ENCODE data around the gene NEK7.

DNA sequence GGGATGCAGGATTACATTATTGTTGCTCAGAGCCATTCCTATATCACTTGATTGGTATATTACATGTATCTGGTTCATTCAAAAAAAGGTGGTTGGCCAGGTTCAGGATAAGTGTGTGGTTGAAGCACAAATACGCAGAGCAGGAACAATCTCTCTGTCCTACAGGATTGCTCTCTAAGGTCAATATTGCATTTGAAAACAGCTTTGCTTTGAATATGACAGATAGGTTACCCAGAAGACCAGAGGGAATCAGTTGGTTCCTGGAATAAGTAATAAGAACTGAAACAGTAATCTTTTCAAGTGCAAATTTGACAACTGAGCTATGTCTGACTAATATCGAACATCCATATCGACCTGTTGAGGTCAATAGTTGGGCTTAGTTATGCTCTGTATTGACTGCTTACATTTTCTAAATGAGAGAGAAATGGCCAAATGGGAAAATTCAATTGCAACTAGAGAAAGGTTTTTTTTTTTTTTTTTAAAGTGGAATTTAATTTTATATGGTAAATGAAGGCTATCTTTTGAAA, 206.9 kb downstream of the NEK7 start:
- TF ChIP-seq EZH2phosphoT487 (IDR thresholded peaks at IDR 0.05; ENCODE audit: insufficient read depth, low read depth): no peak
- TF ChIP-seq EZH2 (IDR thresholded peaks at IDR 0.05; ENCODE audit: insufficient read depth, poor library complexity, severe bottlenecking): no peak

Measured in GM23248 (cell line).